ENCODE results near the gene IER5L. TPM values are rescaled to one million over a fixed set of nuclear protein-coding genes. Genes with fewer than 3 reads are reported as not detected.

IER5L gene
- total RNA-seq, 1 donor from 2014 or later, result 5.2 TPM

GRCh38 chr9:129206905-129207304 lies 28.8 kb upstream of the IER5L start:
- no peak for TF ChIP-seq CTCF (IDR thresholded peaks at IDR 0.05; ENCODE audit: unreplicated experiment)
- Mint-ChIP-seq H3K27ac (ENCODE audit: unreplicated experiment) (no peak overlapping the region), H3K36me3 (ENCODE audit: low read depth, unreplicated experiment) (no peaks in the 10 kb centered on the region), H3K27me3 (ENCODE audit: unreplicated experiment) (peaks cover 4% of the 10 kb centered on the region), H3K4me3 (ENCODE audit: unreplicated experiment) (no peak overlapping the region), H3K9me3 (ENCODE audit: unreplicated experiment) (no peaks in the 10 kb centered on the region), H3K4me1 (ENCODE audit: unreplicated experiment) (peaks cover 11% of the 10 kb centered on the region)
- no peak for DNase-seq (ENCODE audit: low spot score)

GRCh38 chr9:129206401-129206800 lies 28.3 kb upstream of the IER5L start:
- Mint-ChIP-seq H3K4me3 (ENCODE audit: unreplicated experiment) (no peak overlapping the region), H3K36me3 (ENCODE audit: low read depth, unreplicated experiment) (no peaks in the 10 kb centered on the region), H3K27me3 (ENCODE audit: unreplicated experiment) (peaks cover 4% of the 10 kb centered on the region), H3K27ac (ENCODE audit: unreplicated experiment) (no peak overlapping the region), H3K4me1 (ENCODE audit: unreplicated experiment) (peaks cover 11% of the 10 kb centered on the region), H3K9me3 (ENCODE audit: unreplicated experiment) (no peaks in the 10 kb centered on the region)
- TF ChIP-seq CTCF (IDR thresholded peaks at IDR 0.05; ENCODE audit: unreplicated experiment), result no peak
- no peak for DNase-seq (ENCODE audit: low spot score)

- no peaks in the 10 kb centered on the region for H3K36me3 Mint-ChIP-seq (ENCODE audit: low read depth, unreplicated experiment)
- peaks cover 11% of the 10 kb centered on the region for H3K4me1 Mint-ChIP-seq (ENCODE audit: unreplicated experiment)
- H3K4me3 Mint-ChIP-seq (ENCODE audit: unreplicated experiment), result no peak overlapping the region
- DNase-seq (ENCODE audit: low spot score), result no peak
- peaks cover 1% of the 10 kb centered on the region for H3K27me3 Mint-ChIP-seq (ENCODE audit: unreplicated experiment)
- no peak for TF ChIP-seq CTCF (IDR thresholded peaks at IDR 0.05; ENCODE audit: unreplicated experiment)
- no peaks in the 10 kb centered on the region for H3K9me3 Mint-ChIP-seq (ENCODE audit: unreplicated experiment)
- no peak overlapping the region for H3K27ac Mint-ChIP-seq (ENCODE audit: unreplicated experiment)
Measured at GRCh38 chr9:129204840-129205239, 26.8 kb upstream of the IER5L start.

- Mint-ChIP-seq H3K27ac (ENCODE audit: unreplicated experiment) (no peak overlapping the region), H3K4me3 (ENCODE audit: unreplicated experiment) (peak overlapping the region; percentile 79), H3K36me3 (ENCODE audit: low read depth, unreplicated experiment) (no peaks in the 10 kb centered on the region), H3K27me3 (ENCODE audit: unreplicated experiment) (peaks cover 1% of the 10 kb centered on the region), H3K4me1 (ENCODE audit: unreplicated experiment) (peaks cover 2% of the 10 kb centered on the region), H3K9me3 (ENCODE audit: unreplicated experiment) (no peaks in the 10 kb centered on the region)
- DNase-seq (ENCODE audit: low spot score), result no peak
- no peak for TF ChIP-seq CTCF (IDR thresholded peaks at IDR 0.05; ENCODE audit: unreplicated experiment)
Measured at GRCh38 chr9:129203556-129203909, 25.5 kb upstream of the IER5L start.

GRCh38 chr9:129202613-129203555 lies 24.8 kb upstream of the IER5L start:
- peaks cover 1% of the 10 kb centered on the region for H3K27me3 Mint-ChIP-seq (ENCODE audit: unreplicated experiment)
- H3K4me3 Mint-ChIP-seq (ENCODE audit: unreplicated experiment), result peak overlapping the region; percentile 83
- H3K36me3 Mint-ChIP-seq (ENCODE audit: low read depth, unreplicated experiment), result no peaks in the 10 kb centered on the region
- DNase-seq (ENCODE audit: low spot score), result peak; percentile 88
- H3K4me1 Mint-ChIP-seq (ENCODE audit: unreplicated experiment), result no peaks in the 10 kb centered on the region
- TF ChIP-seq CTCF (IDR thresholded peaks at IDR 0.05; ENCODE audit: unreplicated experiment), result no peak
- H3K27ac Mint-ChIP-seq (ENCODE audit: unreplicated experiment), result no peak overlapping the region
- no peaks in the 10 kb centered on the region for H3K9me3 Mint-ChIP-seq (ENCODE audit: unreplicated experiment)
